Psoas muscle (tissue), 8 donors: ENCODE results near the gene QARS1. TPM values are rescaled to one million over a fixed set of nuclear protein-coding genes. Genes with fewer than 3 reads are reported as not detected.

ENCODE experiments used
- ATAC-seq, 4 donors: fragments of 200-7000 bp; cut with Tn5 transposase; one replicate each; pipeline ENCODE4 v1.9.1; 2020; ENCODE audit warnings: moderate library complexity in 3 of 4, mild to moderate bottlenecking in 2 of 4
- DNase-seq, 2 donors: peaks; one replicate each; pipeline ENCODE4 v3.0.0-alpha.2; 2020
- H3K27ac ChIP-seq: fragments of 200-600 bp; one replicate; pipeline ENCODE4 v1.8.0; 2022
- H3K27me3 ChIP-seq, 3 donors: fragments of 200-600 bp in 1 of 3; one replicate each; pipeline versions ENCODE4 v1.6.1 to v1.8.0; 2013 to 2022; ENCODE audit warnings: low read length in 2 of 3, mild to moderate bottlenecking in 2 of 3, moderate library complexity in 1 of 3; ENCODE audit not compliant: insufficient read depth in 3 of 3
- H3K36me3 ChIP-seq, 2 donors: fragments of 200-600 bp in 1 of 2; one replicate each; pipeline versions ENCODE4 v1.6.1 to v1.8.0; 2013 to 2022; ENCODE audit warnings: low read depth in 1 of 2, mild to moderate bottlenecking in 1 of 2, moderate library complexity in 1 of 2; ENCODE audit not compliant: insufficient read depth in 1 of 2
- H3K4me1 ChIP-seq: fragments of 200-600 bp; one replicate; pipeline ENCODE4 v1.8.0; 2022
- H3K4me3 ChIP-seq: fragments of 200-600 bp; one replicate; pipeline ENCODE4 v1.8.0; 2022; ENCODE audit warnings: mild to moderate bottlenecking
- H3K9me3 ChIP-seq: fragments of 200-600 bp; one replicate; pipeline ENCODE4 v1.8.0; 2022
- CTCF ChIP-seq: fragments of 200-600 bp; IDR thresholded peaks from one replicate; pipeline ENCODE4 v1.8.0; 2022; ENCODE audit warnings: antibody characterized with exemption
- WGBS, 3 donors: extraction: QIAGEN DNeasy Blood & Tissue Kit; methylation state at CpG; one replicate each; pipeline versions ENCODE4 v1.1.6 to v1.1.7; 2013; 5-methylcytosine and 5-hydroxymethylcytosine counted together
- intact Hi-C, 2 donors: fragments of 100-400 bp; cut with DNase I; formaldehyde crosslinking; loops; one replicate each; pipeline versions ENCODE4 v1.11.0 to v1.14.2; 2022
- polyA plus RNA-seq, 3 donors: library from polyadenylated mRNA; stranded (reverse); fragments of 200-250 nt; gene quantifications; one replicate each; pipeline ENCODE4 v1.2.3, GENCODE V29; 2013
- total RNA-seq, 4 donors: library from RNA; stranded (reverse); fragmentation: NEBNext Ultra II Directional in 2 of 4; extraction: Animal tissue kit (Norgen Biotek cat#: 25700) in 2 of 4; gene quantifications; one replicate each; pipeline versions ENCODE4 v1.2.1 to v1.2.4, GENCODE V29; 2021 to 2023
- donor health status: healthy with polysubstance abuse.
- donor health status: DM: no; HTN: no; CAD: no; lungs with moderate emphysema.
- donor health status: Bipolar disorder and iron deficiency.
- donor health status: healthy.
- donor health status: DM: yes; HTN: yes; CAD: no.
- donor health status: DM: no; HTN: no; CAD: no.
- donor health status: DM: no; HTN: no; CAD: no.
- donor health status: DM: yes; HTN: yes; CAD: no.

QARS1 gene
- total and polyA plus RNA-seq, 7 donors = 120 to 200 (median 157) TPM

GRCh38 chr3:49124991-49125670 lies 20.6 kb upstream of the QARS1 start:
- H3K27ac ChIP-seq = no peak overlapping the region
- DNase-seq (no peak), ATAC-seq (no peak)
- intact Hi-C loops = loop anchor here in 1 of 2 donors (5.0 kb wide), 1 partner anchor 42 kb away; the partner anchor contains the start of gene CCDC71
- WGBS, 3 donors = 67 to 76% (median 68%) methylated on average over 14 of the region's 14 CpGs
- no peaks in the 10 kb centered on the region for H3K9me3 ChIP-seq
- no peak overlapping the region for H3K4me3 ChIP-seq
- peaks cover 0 to 87% of the 10 kb centered on the region in 2 donors for H3K36me3 ChIP-seq
- no peaks in the 10 kb centered on the region for H3K27me3 ChIP-seq
- H3K4me1 ChIP-seq = no peaks in the 10 kb centered on the region
- TF ChIP-seq CTCF = no peak

- Histone ChIP-seq H3K9me3 (no peaks in the 10 kb centered on the region), H3K27me3 (no peaks in the 10 kb centered on the region), H3K27ac (no peak overlapping the region), H3K4me1 (peaks cover 8% of the 10 kb centered on the region), H3K36me3 (peaks cover 0 to 78% of the 10 kb centered on the region in 2 donors), H3K4me3 (no peak overlapping the region)
- TF ChIP-seq CTCF = no peak
- DNase-seq (no peak), ATAC-seq (no peak)
- WGBS, 3 donors = 82 to 91% (median 85%) methylated on average over 7 of the region's 7 CpGs
- intact Hi-C loops = loop anchor here in 1 of 2 donors (5.0 kb wide), 1 partner anchor 43 kb away; the partner anchor contains the start of gene CCDC71
Measured at GRCh38 chr3:49124203-49124602, 19.6 kb upstream of the QARS1 start.

GRCh38 chr3:49123687-49124086 lies 19.1 kb upstream of the QARS1 start:
- H3K27me3 ChIP-seq = no peaks in the 10 kb centered on the region
- 89 to 96% (median 91%) methylated on average over 17 of the region's 17 CpGs for WGBS, 3 donors
- ATAC-seq = no peak
- no peaks in the 10 kb centered on the region for H3K9me3 ChIP-seq
- H3K4me1 ChIP-seq = peaks cover 13% of the 10 kb centered on the region
- intact Hi-C loops = loop anchor here in 1 of 2 donors (5.0 kb wide), 1 partner anchor 44 kb away; the partner anchor contains the start of gene CCDC71
- no peak overlapping the region for H3K4me3 ChIP-seq
- H3K36me3 ChIP-seq = peaks cover 0 to 76% of the 10 kb centered on the region in 2 donors
- DNase-seq = no peak
- TF ChIP-seq CTCF = no peak
- no peak overlapping the region for H3K27ac ChIP-seq

GRCh38 chr3:49122886-49123545 lies 18.5 kb upstream of the QARS1 start:
- no peak overlapping the region for H3K27ac ChIP-seq
- 83 to 93% (median 89%) methylated on average over 17 of the region's 17 CpGs for WGBS, 3 donors
- DNase-seq (no peak), ATAC-seq (no peak)
- no peaks in the 10 kb centered on the region for H3K27me3 ChIP-seq
- H3K36me3 ChIP-seq = peaks cover 0 to 76% of the 10 kb centered on the region in 2 donors
- H3K4me3 ChIP-seq = no peak overlapping the region
- intact Hi-C loops = loop anchor here in 1 of 2 donors (5.0 kb wide), 1 partner anchor 44 kb away; the partner anchor contains the start of gene CCDC71
- no peak for TF ChIP-seq CTCF
- H3K4me1 ChIP-seq = peaks cover 16% of the 10 kb centered on the region
- no peaks in the 10 kb centered on the region for H3K9me3 ChIP-seq
